ENCODE results near the gene EPHB4. TPM values are rescaled to one million over a fixed set of nuclear protein-coding genes. Genes with fewer than 3 reads are reported as not detected.

The EPHB4 gene
- total and polyA plus RNA-seq, 2 of the 8 experiments (the other 6 are each of a cell fraction or from before 2014, with no cell fraction given) = 85.0 to 113 TPM

DNA sequence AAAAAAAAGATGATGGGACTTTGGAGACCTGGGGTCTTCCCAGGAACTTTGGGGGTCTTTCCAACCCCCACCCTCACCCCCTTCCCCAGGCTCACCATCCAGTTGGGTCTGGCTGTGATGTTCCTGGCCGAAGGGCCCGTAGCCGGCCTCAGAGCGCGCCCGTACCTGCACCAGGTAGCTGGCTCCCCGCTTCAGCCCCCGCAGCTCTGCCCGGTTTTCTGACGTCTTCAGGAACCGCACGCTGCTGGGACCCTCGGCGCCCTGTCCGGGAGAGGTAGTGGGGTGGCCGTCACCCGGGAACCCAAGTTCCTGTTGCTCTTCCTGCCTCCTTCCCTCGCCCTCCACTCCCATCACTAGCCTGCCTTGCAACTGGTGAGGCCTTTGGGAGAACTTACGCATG is 10.2 kb downstream of the EPHB4 start (continued):
- TF ChIP-seq CBX8 (IDR thresholded peaks at IDR 0.05; ENCODE audit: borderline replicate concordance, low read depth, low read length) (no peak), BRCA1 (IDR thresholded peaks at IDR 0.05; ENCODE audit: low read depth, low read length) (no peak), SUZ12 (IDR thresholded peaks at IDR 0.05; ENCODE audit: low read length) (no peak), JUN (IDR thresholded peaks at IDR 0.05; ENCODE audit: low read depth, low read length) (no peak), KDM4A (IDR thresholded peaks at IDR 0.05; ENCODE audit: low read depth, low read length, severe bottlenecking) (no peak), CHD2 (IDR thresholded peaks at IDR 0.05; ENCODE audit: low read length) (no peak), SRF (IDR thresholded peaks at IDR 0.05; ENCODE audit: low read depth, low read length) (no peak)
- TF ChIP-seq, protein P1, sequence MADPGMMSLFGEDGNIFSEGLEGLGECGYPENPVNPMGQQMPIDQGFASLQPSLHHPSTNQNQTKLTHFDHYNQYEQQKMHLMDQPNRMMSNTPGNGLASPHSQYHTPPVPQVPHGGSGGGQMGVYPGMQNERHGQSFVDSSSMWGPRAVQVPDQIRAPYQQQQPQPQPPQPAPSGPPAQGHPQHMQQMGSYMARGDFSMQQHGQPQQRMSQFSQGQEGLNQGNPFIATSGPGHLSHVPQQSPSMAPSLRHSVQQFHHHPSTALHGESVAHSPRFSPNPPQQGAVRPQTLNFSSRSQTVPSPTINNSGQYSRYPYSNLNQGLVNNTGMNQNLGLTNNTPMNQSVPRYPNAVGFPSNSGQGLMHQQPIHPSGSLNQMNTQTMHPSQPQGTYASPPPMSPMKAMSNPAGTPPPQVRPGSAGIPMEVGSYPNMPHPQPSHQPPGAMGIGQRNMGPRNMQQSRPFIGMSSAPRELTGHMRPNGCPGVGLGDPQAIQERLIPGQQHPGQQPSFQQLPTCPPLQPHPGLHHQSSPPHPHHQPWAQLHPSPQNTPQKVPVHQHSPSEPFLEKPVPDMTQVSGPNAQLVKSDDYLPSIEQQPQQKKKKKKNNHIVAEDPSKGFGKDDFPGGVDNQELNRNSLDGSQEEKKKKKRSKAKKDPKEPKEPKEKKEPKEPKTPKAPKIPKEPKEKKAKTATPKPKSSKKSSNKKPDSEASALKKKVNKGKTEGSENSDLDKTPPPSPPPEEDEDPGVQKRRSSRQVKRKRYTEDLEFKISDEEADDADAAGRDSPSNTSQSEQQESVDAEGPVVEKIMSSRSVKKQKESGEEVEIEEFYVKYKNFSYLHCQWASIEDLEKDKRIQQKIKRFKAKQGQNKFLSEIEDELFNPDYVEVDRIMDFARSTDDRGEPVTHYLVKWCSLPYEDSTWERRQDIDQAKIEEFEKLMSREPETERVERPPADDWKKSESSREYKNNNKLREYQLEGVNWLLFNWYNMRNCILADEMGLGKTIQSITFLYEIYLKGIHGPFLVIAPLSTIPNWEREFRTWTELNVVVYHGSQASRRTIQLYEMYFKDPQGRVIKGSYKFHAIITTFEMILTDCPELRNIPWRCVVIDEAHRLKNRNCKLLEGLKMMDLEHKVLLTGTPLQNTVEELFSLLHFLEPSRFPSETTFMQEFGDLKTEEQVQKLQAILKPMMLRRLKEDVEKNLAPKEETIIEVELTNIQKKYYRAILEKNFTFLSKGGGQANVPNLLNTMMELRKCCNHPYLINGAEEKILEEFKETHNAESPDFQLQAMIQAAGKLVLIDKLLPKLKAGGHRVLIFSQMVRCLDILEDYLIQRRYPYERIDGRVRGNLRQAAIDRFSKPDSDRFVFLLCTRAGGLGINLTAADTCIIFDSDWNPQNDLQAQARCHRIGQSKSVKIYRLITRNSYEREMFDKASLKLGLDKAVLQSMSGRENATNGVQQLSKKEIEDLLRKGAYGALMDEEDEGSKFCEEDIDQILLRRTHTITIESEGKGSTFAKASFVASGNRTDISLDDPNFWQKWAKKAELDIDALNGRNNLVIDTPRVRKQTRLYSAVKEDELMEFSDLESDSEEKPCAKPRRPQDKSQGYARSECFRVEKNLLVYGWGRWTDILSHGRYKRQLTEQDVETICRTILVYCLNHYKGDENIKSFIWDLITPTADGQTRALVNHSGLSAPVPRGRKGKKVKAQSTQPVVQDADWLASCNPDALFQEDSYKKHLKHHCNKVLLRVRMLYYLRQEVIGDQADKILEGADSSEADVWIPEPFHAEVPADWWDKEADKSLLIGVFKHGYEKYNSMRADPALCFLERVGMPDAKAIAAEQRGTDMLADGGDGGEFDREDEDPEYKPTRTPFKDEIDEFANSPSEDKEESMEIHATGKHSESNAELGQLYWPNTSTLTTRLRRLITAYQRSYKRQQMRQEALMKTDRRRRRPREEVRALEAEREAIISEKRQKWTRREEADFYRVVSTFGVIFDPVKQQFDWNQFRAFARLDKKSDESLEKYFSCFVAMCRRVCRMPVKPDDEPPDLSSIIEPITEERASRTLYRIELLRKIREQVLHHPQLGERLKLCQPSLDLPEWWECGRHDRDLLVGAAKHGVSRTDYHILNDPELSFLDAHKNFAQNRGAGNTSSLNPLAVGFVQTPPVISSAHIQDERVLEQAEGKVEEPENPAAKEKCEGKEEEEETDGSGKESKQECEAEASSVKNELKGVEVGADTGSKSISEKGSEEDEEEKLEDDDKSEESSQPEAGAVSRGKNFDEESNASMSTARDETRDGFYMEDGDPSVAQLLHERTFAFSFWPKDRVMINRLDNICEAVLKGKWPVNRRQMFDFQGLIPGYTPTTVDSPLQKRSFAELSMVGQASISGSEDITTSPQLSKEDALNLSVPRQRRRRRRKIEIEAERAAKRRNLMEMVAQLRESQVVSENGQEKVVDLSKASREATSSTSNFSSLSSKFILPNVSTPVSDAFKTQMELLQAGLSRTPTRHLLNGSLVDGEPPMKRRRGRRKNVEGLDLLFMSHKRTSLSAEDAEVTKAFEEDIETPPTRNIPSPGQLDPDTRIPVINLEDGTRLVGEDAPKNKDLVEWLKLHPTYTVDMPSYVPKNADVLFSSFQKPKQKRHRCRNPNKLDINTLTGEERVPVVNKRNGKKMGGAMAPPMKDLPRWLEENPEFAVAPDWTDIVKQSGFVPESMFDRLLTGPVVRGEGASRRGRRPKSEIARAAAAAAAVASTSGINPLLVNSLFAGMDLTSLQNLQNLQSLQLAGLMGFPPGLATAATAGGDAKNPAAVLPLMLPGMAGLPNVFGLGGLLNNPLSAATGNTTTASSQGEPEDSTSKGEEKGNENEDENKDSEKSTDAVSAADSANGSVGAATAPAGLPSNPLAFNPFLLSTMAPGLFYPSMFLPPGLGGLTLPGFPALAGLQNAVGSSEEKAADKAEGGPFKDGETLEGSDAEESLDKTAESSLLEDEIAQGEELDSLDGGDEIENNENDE (IDR thresholded peaks at IDR 0.05; ENCODE audit: insufficient replicate concordance, low read length) = no peak

Measured in H1 (cell line).